Smooth muscle cell (in vitro differentiated cells): Measurements from ENCODE around the gene RASA2. TPM values are rescaled to one million over a fixed set of nuclear protein-coding genes. Genes with fewer than 3 reads are reported as not detected.
"Not testable (repeated sequence)": the region's sequence is repeated elsewhere in the genome, so short reads cannot be mapped to it uniquely, and the experiment has no call there.

Experiments
- DNase-seq: peaks from one replicate; lab custom pipeline; 2025; ENCODE audit not compliant: unreplicated experiment; lab: John Stamatoyannopoulos, UW
- H2AFZ ChIP-seq: fragments of 200-600 bp; sonication (generic); 2 replicates; pipeline ENCODE4 v1.6.0; 2016; ENCODE audit warnings: antibody characterized with exemption, low read depth, mild to moderate bottlenecking
- H3F3A ChIP-seq: fragments of 200-600 bp; sonication (generic); 2 replicates; pipeline ENCODE4 v1.6.0; 2017; ENCODE audit warnings: antibody characterized with exemption, low read depth
- H3K27ac ChIP-seq: fragments of 200-600 bp; sonication (generic); 2 replicates; pipeline ENCODE4 v1.5.1; 2016; ENCODE audit warnings: low read depth, mild to moderate bottlenecking
- H3K27me3 ChIP-seq: fragments of 200-600 bp; sonication (generic); 2 replicates; pipeline ENCODE4 v1.6.1; 2016; ENCODE audit warnings: low read depth, mild to moderate bottlenecking
- H3K36me3 ChIP-seq: fragments of 200-600 bp; sonication (generic); 2 replicates; pipeline ENCODE4 v1.5.1; 2016; ENCODE audit warnings: low read depth
- H3K4me1 ChIP-seq: fragments of 200-600 bp; sonication (generic); 2 replicates; pipeline ENCODE4 v1.5.1; 2016; ENCODE audit warnings: low read depth
- H3K4me2 ChIP-seq: fragments of 200-600 bp; sonication (generic); 2 replicates; pipeline ENCODE4 v1.6.0; 2016; ENCODE audit warnings: mild to moderate bottlenecking
- H3K4me3 ChIP-seq: fragments of 200-600 bp; sonication (generic); 2 replicates; pipeline ENCODE4 v1.5.1; 2016; ENCODE audit warnings: mild to moderate bottlenecking
- H3K79me2 ChIP-seq: fragments of 200-600 bp; sonication (generic); 2 replicates; pipeline ENCODE4 v1.6.0; 2016; ENCODE audit warnings: low read depth, mild to moderate bottlenecking
- H3K9ac ChIP-seq: fragments of 200-600 bp; sonication (generic); 2 replicates; pipeline ENCODE4 v1.6.0; 2016; ENCODE audit warnings: low read depth
- H3K9me3 ChIP-seq: fragments of 200-600 bp; sonication (generic); replicated peaks from 2 replicates; pipeline ENCODE4 v1.5.1; 2016; ENCODE audit warnings: low read depth
- H4K20me1 ChIP-seq: fragments of 200-600 bp; sonication (generic); 2 replicates; pipeline ENCODE4 v1.6.0; 2016; ENCODE audit warnings: low read depth
- CTCF ChIP-seq: fragments of 200-600 bp; sonication (generic); IDR thresholded peaks from 2 replicates; pipeline ENCODE4 v1.5.1; 2017; ENCODE audit warnings: borderline replicate concordance, mild to moderate bottlenecking, antibody characterized with exemption; ENCODE audit not compliant: insufficient read depth, poor library complexity, severe bottlenecking
- WGBS: methylation state at CpG from one replicate; pipeline ENCODE4 v1.1.7; 2016; ENCODE audit warnings: low lambda C conversion rate; 5-methylcytosine and 5-hydroxymethylcytosine counted together
- polyA plus RNA-seq: library from polyadenylated mRNA; unstranded; fragments of >200 nt; fragmentation: Nextera tagmentation; extraction: Ambion mirVana; gene quantifications from 2 replicates; pipeline ENCODE4 v1.2.1, GENCODE V29; 2016
- total RNA-seq: library from RNA; depleted of rRNA; stranded (reverse); fragments of >200 nt; gene quantifications from 2 replicates; pipeline ENCODE4 v1.2.3, GENCODE V29; 2014

The RASA2 gene
- total and polyA plus RNA-seq, 2 experiments from 2014 or later = 4.9 to 20.0 TPM

- no peak overlapping the region for H3K4me2 ChIP-seq
- H3K4me3 ChIP-seq = no peak overlapping the region
- no peaks in the 10 kb centered on the region for H3K36me3 ChIP-seq
- H4K20me1 ChIP-seq = no peaks in the 10 kb centered on the region
- H3K4me1 ChIP-seq = no peaks in the 10 kb centered on the region
- no peak overlapping the region for H2AFZ ChIP-seq
- no peaks in the 10 kb centered on the region for H3K27me3 ChIP-seq
- H3K9ac ChIP-seq = no peak overlapping the region
- no peak for TF ChIP-seq CTCF
- H3F3A ChIP-seq = no peaks in the 10 kb centered on the region
- no peak overlapping the region for H3K27ac ChIP-seq
- DNase-seq = no peak
- 85% methylated on average over 4 of the region's 4 CpGs for WGBS
- H3K79me2 ChIP-seq = no peaks in the 10 kb centered on the region
- no peaks in the 10 kb centered on the region for H3K9me3 ChIP-seq
Measured at GRCh38 chr3:141619450-141619849, 132.6 kb downstream of the RASA2 start.

- H3K79me2 ChIP-seq = no peaks in the 10 kb centered on the region
- H3K27ac ChIP-seq = no peak overlapping the region
- TF ChIP-seq CTCF = no peak
Measured at GRCh38 chr3:141623691-141624090, 136.9 kb downstream of the RASA2 start.

GRCh38 chr3:141625506-141625905 lies 138.7 kb downstream of the RASA2 start:
- H3K4me3 ChIP-seq = no peak overlapping the region
- H3K79me2 ChIP-seq = no peaks in the 10 kb centered on the region
- no peak for DNase-seq
- H3K36me3 ChIP-seq = no peaks in the 10 kb centered on the region
- 62% methylated on average over 5 of the region's 5 CpGs for WGBS
- no peaks in the 10 kb centered on the region for H3F3A ChIP-seq
- H2AFZ ChIP-seq = no peak overlapping the region
- TF ChIP-seq CTCF = no peak
- no peaks in the 10 kb centered on the region for H3K4me1 ChIP-seq
- H3K9ac ChIP-seq = no peak overlapping the region
- H3K27ac ChIP-seq = no peak overlapping the region
- no peaks in the 10 kb centered on the region for H3K9me3 ChIP-seq
- H3K4me2 ChIP-seq = no peak overlapping the region
- no peaks in the 10 kb centered on the region for H3K27me3 ChIP-seq
- no peaks in the 10 kb centered on the region for H4K20me1 ChIP-seq

More at GRCh38 chr3:141623691-141624090, 136.9 kb downstream of the RASA2 start:
- Histone ChIP-seq H3K9me3 (no peaks in the 10 kb centered on the region), H2AFZ (no peak overlapping the region), H3K9ac (no peak overlapping the region), H3K4me2 (no peak overlapping the region), H3K4me1 (no peaks in the 10 kb centered on the region), H3K36me3 (no peaks in the 10 kb centered on the region), H3K27me3 (no peaks in the 10 kb centered on the region), H3F3A (no peaks in the 10 kb centered on the region), H3K4me3 (no peak overlapping the region), H4K20me1 (no peaks in the 10 kb centered on the region)
- no peak for DNase-seq
- WGBS = 71% methylated on average over 5 of the region's 5 CpGs

- H4K20me1 ChIP-seq, H3K4me2 ChIP-seq, DNase-seq, H3K27me3 ChIP-seq, H3F3A ChIP-seq, H2AFZ ChIP-seq, H3K79me2 ChIP-seq, H3K36me3 ChIP-seq, H3K9ac ChIP-seq, H3K4me3 ChIP-seq, H3K9me3 ChIP-seq, H3K27ac ChIP-seq, H3K4me1 ChIP-seq: not testable (repeated sequence)
- WGBS = 84% methylated on average over 6 of the region's 6 CpGs
Measured at GRCh38 chr3:141628334-141628733, 141.5 kb downstream of the RASA2 start.

GRCh38 chr3:141628868-141629441 lies 142.1 kb downstream of the RASA2 start:
- not testable (repeated sequence) for H3K9me3 ChIP-seq, H3K9ac ChIP-seq, H3F3A ChIP-seq, H3K27ac ChIP-seq, H3K27me3 ChIP-seq, H3K4me1 ChIP-seq, H3K79me2 ChIP-seq, H3K4me3 ChIP-seq, H4K20me1 ChIP-seq, DNase-seq, H3K36me3 ChIP-seq, H2AFZ ChIP-seq, H3K4me2 ChIP-seq
- WGBS = 82% methylated on average over 7 of the region's 7 CpGs
